H9 (cell line): ENCODE measurements around the gene LOXL1. TPM values are rescaled to one million over a fixed set of nuclear protein-coding genes. Genes with fewer than 3 reads are reported as not detected.

Experiments
- DNase-seq: peaks from one replicate; pipeline ENCODE4 v3.0.0-alpha.2; 2017
- H2AFZ ChIP-seq: one replicate; pipeline ENCODE4 v1.6.1; 2013; ENCODE audit warnings: mild to moderate bottlenecking, low read length, control low read depth, moderate library complexity
- H2AK5ac ChIP-seq: 2 replicates; pipeline ENCODE4 v1.6.1; 2013; ENCODE audit warnings: low read length, control low read depth, mixed read lengths; ENCODE audit not compliant: insufficient read length
- H2BK120ac ChIP-seq: one replicate; pipeline ENCODE4 v1.6.1; 2013; ENCODE audit warnings: low read depth, mild to moderate bottlenecking, low read length, control low read depth, inconsistent platforms; ENCODE audit not compliant: poor library complexity, severe bottlenecking
- H2BK12ac ChIP-seq: 2 replicates; pipeline ENCODE4 v1.6.1; 2013; ENCODE audit warnings: low read length, control low read depth, mixed read lengths, low read depth; ENCODE audit not compliant: insufficient read length
- H2BK15ac ChIP-seq: 2 replicates; pipeline ENCODE4 v1.6.1; 2013; ENCODE audit warnings: low read depth, low read length, control low read depth
- H2BK20ac ChIP-seq: one replicate; pipeline ENCODE4 v1.6.1; 2013; ENCODE audit warnings: low read depth, mild to moderate bottlenecking, low read length, control low read depth, inconsistent platforms; ENCODE audit not compliant: poor library complexity, severe bottlenecking
- H2BK5ac ChIP-seq: 2 replicates; pipeline ENCODE4 v1.6.1; 2013; ENCODE audit warnings: low read length, control low read depth, mixed read lengths; ENCODE audit not compliant: insufficient read length
- H3K14ac ChIP-seq: 2 replicates; pipeline ENCODE4 v1.6.1; 2013; ENCODE audit warnings: low read length, control low read depth; ENCODE audit not compliant: insufficient read depth
- H3K18ac ChIP-seq: 2 replicates; pipeline ENCODE4 v1.6.1; 2013; ENCODE audit warnings: low read depth, mild to moderate bottlenecking, mixed read lengths, low read length, control low read depth; ENCODE audit not compliant: insufficient read length
- H3K23ac ChIP-seq: 2 replicates; pipeline ENCODE4 v1.6.1; 2013; ENCODE audit warnings: low read length, control low read depth, mixed read lengths, low read depth; ENCODE audit not compliant: insufficient read length
- H3K23me2 ChIP-seq: 2 replicates; pipeline ENCODE4 v1.6.1; 2013; ENCODE audit warnings: low read depth, mild to moderate bottlenecking, mixed read lengths, low read length, control low read depth; ENCODE audit not compliant: insufficient read length, poor library complexity, severe bottlenecking
- H3K27ac ChIP-seq: 2 replicates; pipeline ENCODE4 v1.5.1; 2013; ENCODE audit warnings: low read length, control low read depth, mixed read lengths, low read depth; ENCODE audit not compliant: insufficient read length
- H3K27me3 ChIP-seq: 2 replicates; pipeline ENCODE4 v1.6.1; 2013; ENCODE audit warnings: low read length, control low read depth, inconsistent platforms; ENCODE audit not compliant: insufficient read depth
- H3K4ac ChIP-seq: 2 replicates; pipeline ENCODE4 v1.6.1; 2013; ENCODE audit warnings: low read depth, mild to moderate bottlenecking, control low read depth, inconsistent platforms, low read length, moderate library complexity
- H3K4me1 ChIP-seq: 2 replicates; pipeline ENCODE4 v1.6.1; 2013; ENCODE audit warnings: low read length, control low read depth, inconsistent platforms; ENCODE audit not compliant: insufficient read depth
- H3K4me2 ChIP-seq: 2 replicates; pipeline ENCODE4 v1.6.1; 2013; ENCODE audit warnings: low read length, control low read depth, mixed read lengths; ENCODE audit not compliant: insufficient read length, insufficient read depth
- H3K56ac ChIP-seq: 2 replicates; pipeline ENCODE4 v1.6.1; 2013; ENCODE audit warnings: low read depth, mild to moderate bottlenecking, mixed read lengths, low read length, control low read depth; ENCODE audit not compliant: insufficient read length
- H3K79me1 ChIP-seq: 2 replicates; pipeline ENCODE4 v1.6.1; 2013; ENCODE audit warnings: low read depth, mild to moderate bottlenecking, moderate library complexity, low read length, control low read depth, inconsistent platforms; ENCODE audit not compliant: insufficient read depth, poor library complexity, severe bottlenecking
- H3K79me2 ChIP-seq: 2 replicates; pipeline ENCODE4 v1.6.1; 2013; ENCODE audit warnings: low read length, control low read depth, inconsistent platforms; ENCODE audit not compliant: insufficient read depth
- H3K9ac ChIP-seq: 2 replicates; pipeline ENCODE4 v1.6.1; 2013; ENCODE audit warnings: low read length, control low read depth, mixed read lengths; ENCODE audit not compliant: insufficient read length; ENCODE audit errors: extremely low read depth
- H3K9me3 ChIP-seq: one replicate; pipeline ENCODE4 v1.6.1; 2013; ENCODE audit warnings: low read depth, low read length, inconsistent platforms; ENCODE audit not compliant: control insufficient read depth
- H3T11ph ChIP-seq: one replicate; pipeline ENCODE4 v1.6.1; 2013; ENCODE audit warnings: mild to moderate bottlenecking, low read length, control low read depth, inconsistent platforms
- H4K20me1 ChIP-seq: one replicate; pipeline ENCODE4 v1.6.1; 2013; ENCODE audit not compliant: control insufficient read depth, insufficient read length, insufficient read depth
- H4K5ac ChIP-seq: 2 replicates; pipeline ENCODE4 v1.6.1; 2013; ENCODE audit warnings: low read depth, mild to moderate bottlenecking, mixed read lengths, low read length, control low read depth; ENCODE audit not compliant: insufficient read length
- H4K8ac ChIP-seq: replicated peaks from 2 replicates; pipeline ENCODE4 v1.6.1; 2013; ENCODE audit warnings: low read length, control low read depth, mixed read lengths, low read depth; ENCODE audit not compliant: insufficient read length
- H4K91ac ChIP-seq: 2 replicates; pipeline ENCODE4 v1.6.1; 2013; ENCODE audit warnings: low read depth, mild to moderate bottlenecking, moderate library complexity, mixed read lengths, low read length, control low read depth; ENCODE audit not compliant: insufficient read length
- H3K27ac Mint-ChIP-seq, 3 experiments: 2 replicates in 2 of 3; 3 replicates in 1 of 3; pipeline ENCODE4 v1.8.0; 2020 to 2021; ENCODE audit warnings: mixed read lengths in 3 of 3, mild to moderate bottlenecking in 1 of 3, moderate library complexity in 1 of 3
- H3K27me3 Mint-ChIP-seq: 2 replicates; pipeline ENCODE4 v1.8.0; 2021; ENCODE audit warnings: low read depth, mild to moderate bottlenecking, moderate library complexity, mixed read lengths
- H3K36me3 Mint-ChIP-seq, 3 experiments: 2 replicates in 2 of 3; 3 replicates in 1 of 3; pipeline ENCODE4 v1.8.0; 2020 to 2021; ENCODE audit warnings: low read depth in 3 of 3, mixed read lengths in 3 of 3; ENCODE audit not compliant: insufficient read depth in 1 of 3
- H3K4me1 Mint-ChIP-seq, 2 experiments: 2 replicates each; pipeline ENCODE4 v1.8.0; 2020; ENCODE audit warnings: mixed read lengths in 2 of 2
- H3K4me3 Mint-ChIP-seq, 2 experiments: 2 replicates in 1 of 2; 3 replicates in 1 of 2; pipeline ENCODE4 v1.8.0; 2020 to 2021; ENCODE audit warnings: mild to moderate bottlenecking in 2 of 2, mixed read lengths in 2 of 2, moderate library complexity in 1 of 2
- H3K9me3 Mint-ChIP-seq, 2 experiments: 2 replicates in 1 of 2; 3 replicates in 1 of 2; pipeline ENCODE4 v1.8.0; 2020; ENCODE audit warnings: mild to moderate bottlenecking in 2 of 2, mixed read lengths in 2 of 2, moderate library complexity in 1 of 2
- CTCF ChIP-seq: fragments of 200-600 bp; sonication (generic); conservative IDR thresholded peaks from 3 replicates; pipeline ENCODE4 v1.8.0; 2021; ENCODE audit warnings: antibody characterized with exemption, mild to moderate bottlenecking
- WGBS: extraction: QIAGEN DNeasy Blood & Tissue Kit; methylation state at CpG from one replicate; pipeline ENCODE4 v1.1.7; 2013; ENCODE audit warnings: missing lambda C conversion rate, low lambda C conversion rate, mixed read lengths; ENCODE audit not compliant: insufficient read length; ENCODE audit errors: extremely low coverage; 5-methylcytosine and 5-hydroxymethylcytosine counted together
- total RNA-seq: library from RNA; stranded (reverse); gene quantifications from 2 replicates; pipeline ENCODE4 v1.2.1, GENCODE V29; 2021

LOXL1 gene
- total RNA-seq, 1 experiment from 2014 or later = 9.1 TPM

DNA sequence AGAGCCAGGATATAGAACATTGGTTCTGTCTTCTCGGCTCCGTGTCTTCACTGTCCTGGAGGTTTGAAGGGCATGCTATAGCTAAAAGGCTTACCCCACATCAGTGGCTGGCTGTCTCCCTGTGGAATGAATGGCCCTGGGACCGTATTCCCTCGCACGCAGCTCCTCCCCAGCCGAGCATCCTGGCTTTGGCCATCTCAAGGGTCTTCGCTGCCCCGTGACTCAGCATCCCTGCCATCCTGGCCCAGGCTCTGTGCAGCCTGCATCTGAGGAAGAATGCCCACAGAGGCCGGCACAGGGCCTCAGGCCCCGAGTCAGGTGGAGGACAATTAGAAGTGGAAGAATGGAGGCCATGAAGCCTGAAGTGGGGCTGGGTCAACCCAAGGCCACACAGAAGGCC is 11.0 kb downstream of the LOXL1 start:
- Histone ChIP-seq H3K23ac (no peak overlapping the region), H3K27me3 (no peaks in the 10 kb centered on the region), H3K79me1 (no peaks in the 10 kb centered on the region), H3K4me1 (no peaks in the 10 kb centered on the region), H3K14ac (no peak overlapping the region), H3K79me2 (no peaks in the 10 kb centered on the region), H2BK20ac (no peak overlapping the region), H2BK15ac (no peak overlapping the region), H3K18ac (no peak overlapping the region), H4K8ac (no peak overlapping the region), H3K23me2 (no peaks in the 10 kb centered on the region), H3K9ac (no peak overlapping the region), H2BK5ac (no peak overlapping the region), H3K27ac (no peak overlapping the region), H3K9me3 (no peaks in the 10 kb centered on the region), H3K4me2 (no peak overlapping the region), H4K91ac (no peak overlapping the region), H3K56ac (no peak overlapping the region), H2AK5ac (no peak overlapping the region), H4K20me1 (no peaks in the 10 kb centered on the region), H3K4ac (no peak overlapping the region), H2BK12ac (no peak overlapping the region), H2AFZ (no peak overlapping the region), H2BK120ac (no peak overlapping the region), H3T11ph (no peak overlapping the region), H4K5ac (no peak overlapping the region)
- Mint-ChIP-seq H3K36me3 (no peaks in the 10 kb centered on the region), H3K27me3 (peaks cover 3% of the 10 kb centered on the region), H3K4me1 (peaks cover 18 to 23% of the 10 kb centered on the region in 2 experiments), H3K27ac (no peak overlapping the region), H3K9me3 (no peaks in the 10 kb centered on the region), H3K4me3 (no peak overlapping the region)
- no peak for TF ChIP-seq CTCF
- WGBS = no CpG with 5 or more reads among the region's 10 CpGs
- no peak for DNase-seq
